Stomach (tissue), 19 donors: ENCODE results near the gene SALL1. TPM values are rescaled to one million over a fixed set of nuclear protein-coding genes. Genes with fewer than 3 reads are reported as not detected.

ENCODE experiments used
- DNase-seq, 2 donors: peaks; one replicate each; pipeline versions ENCODE4 v3.0.0 to v3.0.0-alpha.2; 2013 to 2019
- H3K27ac ChIP-seq, 5 donors: fragments of 200-600 bp in 4 of 5; sonication (generic) in 4 of 5; one replicate each; pipeline ENCODE4 v1.5.1; 2013 to 2019; ENCODE audit warnings: mild to moderate bottlenecking in 1 of 5, moderate library complexity in 1 of 5
- H3K27me3 ChIP-seq, 3 donors: fragments of 200-600 bp; sonication (generic); one replicate each; pipeline ENCODE4 v1.5.1; 2017 to 2019; ENCODE audit warnings: mixed run types in 1 of 3
- H3K36me3 ChIP-seq, 4 donors: fragments of 200-600 bp; sonication (generic); 1 replicate in 3 of 4; 2 replicates in 1 of 4; pipeline ENCODE4 v1.5.1; 2016 to 2019
- H3K4me1 ChIP-seq, 4 donors: fragments of 200-600 bp; sonication (generic); one replicate each; pipeline ENCODE4 v1.5.1; 2016 to 2019
- H3K4me3 ChIP-seq, 4 donors: fragments of 200-600 bp; sonication (generic) in 3 of 4; one replicate each; pipeline ENCODE4 v1.5.1; 2016 to 2019; ENCODE audit warnings: mild to moderate bottlenecking in 1 of 4
- H3K9me3 ChIP-seq, 4 donors: fragments of 200-600 bp; sonication (generic); one replicate each; pipeline ENCODE4 v1.5.1; 2016 to 2019
- CTCF ChIP-seq, 7 experiments: fragments of 450-650 bp in 4 of 7; fragments of 200-600 bp in 3 of 7; sonication (generic) in 3 of 7; IDR thresholded peaks; one replicate each; pipeline ENCODE4 v1.5.1; 2016 to 2019; ENCODE audit warnings: antibody characterized with exemption in 7 of 7, control low read depth in 2 of 7, mild to moderate bottlenecking in 1 of 7
- EP300 ChIP-seq: sonication (generic); formaldehyde crosslinking; IDR thresholded peaks from one replicate; pipeline ENCODE4 v1.6.1; 2017; ENCODE audit warnings: antibody characterized with exemption
- POLR2A ChIP-seq, 4 donors: fragments of 450-650 bp; IDR thresholded peaks; one replicate each; pipeline ENCODE4 v1.6.1; 2016; ENCODE audit warnings: antibody characterized with exemption in 4 of 4, control low read depth in 2 of 4, mild to moderate bottlenecking in 1 of 4, moderate library complexity in 1 of 4
- POLR2AphosphoS5 ChIP-seq, 3 donors: sonication (generic); formaldehyde crosslinking; IDR thresholded peaks; one replicate each; pipeline ENCODE4 v1.6.1; 2016; ENCODE audit warnings: antibody characterized with exemption in 3 of 3
- WGBS, 5 donors: extraction: QIAGEN DNeasy Blood & Tissue Kit in 3 of 5; methylation state at CpG; one replicate each; pipeline versions ENCODE4 v1.1.5 to v1.1.7; 2013 to 2018; 5-methylcytosine and 5-hydroxymethylcytosine counted together
- intact Hi-C: fragments of 100-400 bp; cut with DNase I; formaldehyde crosslinking; loops from one replicate; pipeline ENCODE4 v1.15.1; 2023; ENCODE audit warnings: low total_unique reads
- long read RNA-seq, 10 donors: transcript quantifications; one replicate each; lab custom pipeline, GENCODE V29; 2026
- polyA plus RNA-seq, 3 donors: library from polyadenylated mRNA; stranded (reverse); fragments of 200-250 nt; gene quantifications; one replicate each; pipeline ENCODE4 v1.2.3, GENCODE V29; 2013
- total RNA-seq, 5 donors: library from RNA; depleted of rRNA; stranded (reverse); fragments of >200 nt; gene quantifications; one replicate each; pipeline versions ENCODE4 v1.1.0 to v1.2.3, GENCODE V29; 2014 to 2016
- donor health status: healthy with polysubstance abuse.
- donor health status: Bipolar disorder and iron deficiency.
- donor health status: healthy.

The SALL1 gene
- total RNA-seq (1 to 10 TPM in 1 of 5 donors, under 1 TPM in 2, not detected in 2; 0.45 to 1.0 (median 0.92) TPM), polyA plus RNA-seq (1 to 10 TPM in 2 of 3 donors, under 1 TPM in 1; 0.43 to 6.3 (median 2.6) TPM)
- long read RNA-seq, donor 1 = 0 reads
- long read RNA-seq, donor 2 = 0 reads
- long read RNA-seq, donor 3 = 0 reads
- long read RNA-seq, donor 4 = 0 reads
- long read RNA-seq, donor 5 = 0 reads
- long read RNA-seq, donor 6 = 0 reads
- long read RNA-seq, donor 7 = 0 reads
- long read RNA-seq, donor 8, partial matches to known transcripts = 0 of 1 reads
- long read RNA-seq, donor 8, other reads (novel, unspliced or antisense) = 0 of 1 reads
- long read RNA-seq, donor 9 = 0 reads
- long read RNA-seq, donor 10 = 0 reads

- H3K27me3 ChIP-seq = peaks cover 53 to 98% (median 69%) of the 10 kb centered on the region in 3 donors
- H3K9me3 ChIP-seq = peaks cover 0 to 19% (median 0%) of the 10 kb centered on the region in 4 donors
- peak within 1 kb of the TSS; percentile 64 to 83 (median 78) for H3K27ac ChIP-seq
- H3K4me3 ChIP-seq = peak within 1 kb of the TSS; percentile 32 to 53 (median 46)
- 2 to 9% (median 7%) methylated on average over 32 to 38 of the region's 38 CpGs for WGBS, 5 donors
- TF ChIP-seq POLR2A (IDR thresholded peaks at IDR 0.05) (no peak), POLR2AphosphoS5 (IDR thresholded peaks at IDR 0.05) (no peak), CTCF (IDR thresholded peaks at IDR 0.05) (no peak), EP300 (no peak)
- peaks cover 34 to 62% (median 49%) of the 10 kb centered on the region in 4 donors for H3K4me1 ChIP-seq
- intact Hi-C loops = no loop called here
- no peaks in the 10 kb centered on the region for H3K36me3 ChIP-seq
- peak in 1 of 2 donors; percentile 39 for DNase-seq
Measured at GRCh38 chr16:51150888-51151320, at the start of gene SALL1. TSS of gene SALL1 (minus strand) at chr16:51151270. CDS start at chr16:51151241, 29 bp downstream.

- intact Hi-C loops = no loop called here
- Histone ChIP-seq H3K4me1 (no peaks in the 10 kb centered on the region), H3K9me3 (peaks cover 0 to 22% (median 14%) of the 10 kb centered on the region in 4 donors), H3K36me3 (no peaks in the 10 kb centered on the region), H3K27ac (no peak overlapping the region), H3K4me3 (no peak overlapping the region), H3K27me3 (peaks cover 0 to 4% (median 0%) of the 10 kb centered on the region in 3 donors)
- no peak for DNase-seq
- TF ChIP-seq CTCF (IDR thresholded peaks at IDR 0.05) (no peak), POLR2AphosphoS5 (IDR thresholded peaks at IDR 0.05) (no peak), EP300 (no peak), POLR2A (IDR thresholded peaks at IDR 0.05) (no peak)
- 48 to 78% (median 48%) methylated on average over 2 of the region's 2 CpGs for WGBS, 5 donors
Measured at GRCh38 chr16:51200793-51201192, 49.7 kb upstream of the SALL1 start.

GRCh38 chr16:51197953-51198748 is 47.1 kb upstream of the SALL1 start:
- no peaks in the 10 kb centered on the region for H3K4me1 ChIP-seq
- DNase-seq = no peak
- H3K9me3 ChIP-seq = peaks cover 0 to 22% (median 14%) of the 10 kb centered on the region in 4 donors
- H3K4me3 ChIP-seq = no peak overlapping the region
- H3K36me3 ChIP-seq = no peaks in the 10 kb centered on the region
- peaks cover 0 to 4% (median 0%) of the 10 kb centered on the region in 3 donors for H3K27me3 ChIP-seq
- H3K27ac ChIP-seq = no peak overlapping the region
- intact Hi-C loops = no loop called here
- WGBS, 5 donors = 64 to 72% (median 69%) methylated on average over 8 of the region's 8 CpGs
- TF ChIP-seq POLR2AphosphoS5 (IDR thresholded peaks at IDR 0.05) (no peak), POLR2A (IDR thresholded peaks at IDR 0.05) (no peak), CTCF (IDR thresholded peaks at IDR 0.05) (no peak), EP300 (no peak)

- 84 to 91% (median 90%) methylated on average over 3 of the region's 3 CpGs for WGBS, 5 donors
- Histone ChIP-seq H3K9me3 (no peaks in the 10 kb centered on the region), H3K4me1 (no peaks in the 10 kb centered on the region), H3K27me3 (peaks cover 0 to 1% (median 0%) of the 10 kb centered on the region in 3 donors), H3K4me3 (no peak overlapping the region), H3K27ac (no peak overlapping the region), H3K36me3 (no peaks in the 10 kb centered on the region)
- TF ChIP-seq POLR2AphosphoS5 (IDR thresholded peaks at IDR 0.05) = no peak
- TF ChIP-seq EP300 = no peak
- TF ChIP-seq CTCF (IDR thresholded peaks at IDR 0.05) = no peak
- no peak for TF ChIP-seq POLR2A (IDR thresholded peaks at IDR 0.05)
- DNase-seq = no peak
- intact Hi-C loops = no loop called here
Measured at GRCh38 chr16:51193879-51194278, 42.8 kb upstream of the SALL1 start.
